Central memory CD4-positive, alpha-beta T cell (primary cell): ENCODE results near the gene ZNF683.
A peak's percentile ranks its signal among the peaks of the same experiment; 100 is the strongest.
"Not testable (repeated sequence)": the region's sequence is repeated elsewhere in the genome, so short reads cannot be mapped to it uniquely, and the experiment has no call there.

Experiments
- DNase-seq: peaks from one replicate; pipeline ENCODE4 v3.0.0; 2022

The ZNF683 gene

GRCh38 chr1:26384076-26384475, 11.5 kb upstream of the ZNF683 start:
- no peak for DNase-seq

DNA sequence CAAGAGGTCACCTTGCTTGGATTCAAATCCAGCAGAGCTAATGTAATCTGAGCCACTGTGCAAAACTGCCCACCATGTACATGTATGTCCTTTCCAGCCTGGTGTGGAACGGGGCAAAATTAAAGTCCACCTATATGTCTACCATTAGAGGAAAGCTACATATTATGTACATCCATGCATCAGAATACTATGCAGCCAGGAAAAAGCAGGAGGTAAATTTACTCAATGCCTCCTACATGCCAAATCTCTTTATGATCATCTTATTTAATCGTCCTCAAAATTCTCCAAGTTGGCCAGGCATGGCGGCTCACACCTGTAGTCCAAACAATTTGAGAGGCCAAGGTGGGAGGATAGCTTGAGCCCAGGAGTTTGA, 6.3 kb upstream of the ZNF683 start:
- DNase-seq = no peak

GRCh38 chr1:26378088-26378878, 5.7 kb upstream of the ZNF683 start:
- peak; percentile 90 for DNase-seq

- DNase-seq = no peak
Measured at GRCh38 chr1:26376050-26376449, 3.5 kb upstream of the ZNF683 start.

DNA sequence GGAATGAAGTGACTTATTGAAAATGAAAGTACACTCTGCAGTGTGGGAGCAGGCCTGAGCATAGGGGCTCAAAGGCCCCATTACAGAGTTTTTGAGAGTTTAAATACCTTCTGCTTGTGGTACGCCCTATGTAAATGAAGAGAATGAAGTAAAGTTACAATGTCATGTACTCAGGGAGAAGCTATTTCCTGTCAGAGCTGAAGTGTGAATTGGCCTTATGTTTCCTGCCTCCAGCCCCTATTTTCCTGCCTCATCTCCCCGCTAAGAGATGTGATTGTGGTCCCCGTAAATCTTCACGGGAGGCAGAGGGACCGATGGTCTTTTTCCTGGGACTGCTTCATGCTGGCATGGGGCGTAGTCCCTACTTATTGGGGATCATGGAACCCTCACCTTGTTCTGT, 2.5 kb upstream of the ZNF683 start:
- DNase-seq = no peak

DNA sequence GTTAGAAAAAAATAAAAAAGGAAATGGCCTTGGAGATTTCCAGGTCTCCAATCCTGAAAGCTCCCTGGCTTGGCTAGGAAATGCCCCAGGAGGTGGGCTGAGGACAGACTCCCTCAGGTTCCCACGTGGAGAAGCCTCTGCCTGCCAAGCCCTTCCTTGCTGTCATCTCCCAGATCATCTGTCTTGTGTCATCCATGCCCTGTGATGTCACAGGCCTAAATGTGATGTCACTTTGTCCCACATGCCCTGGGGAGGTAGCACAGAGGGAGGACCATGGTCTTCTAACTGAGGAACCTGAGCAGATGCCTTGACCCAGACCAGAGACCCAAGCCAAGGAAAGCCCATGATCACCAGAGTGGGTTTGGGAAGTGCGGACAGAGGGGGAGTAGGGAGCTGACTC, 1.8 kb upstream of the ZNF683 start:
- DNase-seq = not testable (repeated sequence)

DNA sequence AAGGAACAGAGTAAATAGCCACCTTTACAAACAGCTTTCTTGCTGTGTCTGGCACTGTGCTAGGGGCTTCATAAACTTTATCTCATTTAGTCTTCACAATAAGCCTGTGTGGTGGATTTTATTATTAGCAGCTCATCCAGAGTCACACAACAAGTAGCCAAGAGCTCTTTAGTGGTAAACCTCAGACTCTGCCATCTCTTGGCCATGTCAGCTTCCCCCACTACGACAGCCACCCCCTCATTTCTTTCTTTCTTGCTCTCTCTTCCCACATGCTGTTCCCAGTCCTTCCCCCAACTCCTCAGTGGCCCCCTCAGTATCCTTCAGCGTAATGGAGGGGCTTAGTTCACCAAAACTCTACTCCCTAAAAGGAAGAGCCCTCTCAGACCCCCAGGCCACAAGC, 1.2 kb upstream of the ZNF683 start:
- DNase-seq = no peak

- peak; percentile 57 for DNase-seq
Measured at GRCh38 chr1:26373281-26373680, 731 bp upstream of the ZNF683 start.

DNA sequence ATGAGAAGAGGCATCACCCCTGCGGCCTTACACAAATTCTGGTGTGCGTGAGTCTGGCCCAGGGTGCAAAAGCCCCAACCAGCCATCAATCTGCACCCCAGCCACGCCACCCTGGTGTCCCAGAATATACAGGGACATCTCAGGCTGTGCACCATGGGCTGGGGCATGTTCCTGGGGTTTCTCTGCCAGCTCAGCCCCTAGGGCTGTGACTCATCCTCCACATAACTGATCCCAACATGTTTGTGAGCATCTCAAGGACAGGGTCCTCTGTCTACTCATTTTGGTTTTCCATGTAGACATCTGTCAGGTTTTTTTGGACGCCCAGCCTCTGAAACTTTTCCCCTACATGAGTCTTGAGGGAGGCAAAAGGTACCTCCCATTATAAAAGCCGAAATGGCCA, 511 bp downstream of the ZNF683 start:
- DNase-seq = no peak

DNA sequence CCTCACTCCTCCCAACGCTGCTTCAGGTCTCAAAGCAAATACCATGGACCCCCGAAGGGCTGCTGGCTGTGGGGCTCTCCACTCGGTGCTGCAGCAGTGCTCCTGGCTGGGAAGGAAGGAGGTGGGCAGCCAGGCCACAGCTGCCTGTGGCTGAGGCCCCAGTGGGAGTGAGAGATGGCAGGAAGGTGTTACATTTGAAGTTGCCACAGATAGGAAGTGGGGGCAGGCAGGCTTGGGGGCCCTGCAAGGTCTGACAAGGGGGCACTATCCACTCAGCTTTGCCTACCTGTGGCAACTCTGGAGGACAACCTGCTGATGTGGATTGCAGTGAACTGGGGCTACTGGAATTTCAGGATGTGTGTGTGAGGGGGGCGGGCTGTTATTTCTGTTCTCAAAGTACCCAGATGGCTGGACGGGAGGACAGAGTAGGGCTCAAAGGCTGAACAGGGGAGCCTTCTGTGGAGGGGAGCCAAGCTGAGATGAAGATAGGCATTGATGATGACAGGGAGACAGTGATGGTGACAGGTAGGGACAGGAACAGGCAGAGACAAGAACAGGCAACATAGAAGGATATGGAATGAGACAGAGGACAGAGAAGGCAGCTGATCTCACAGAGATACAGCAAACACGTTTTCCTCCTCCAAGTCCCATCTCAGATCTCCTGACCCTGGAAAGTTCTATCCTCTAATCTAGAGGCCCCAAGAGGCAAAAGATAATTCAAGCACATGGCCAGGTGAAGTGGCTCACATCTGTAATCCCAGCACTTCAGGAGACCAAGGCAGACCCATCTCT, 1.8 kb downstream of the ZNF683 start:
- no peak for DNase-seq

DNA sequence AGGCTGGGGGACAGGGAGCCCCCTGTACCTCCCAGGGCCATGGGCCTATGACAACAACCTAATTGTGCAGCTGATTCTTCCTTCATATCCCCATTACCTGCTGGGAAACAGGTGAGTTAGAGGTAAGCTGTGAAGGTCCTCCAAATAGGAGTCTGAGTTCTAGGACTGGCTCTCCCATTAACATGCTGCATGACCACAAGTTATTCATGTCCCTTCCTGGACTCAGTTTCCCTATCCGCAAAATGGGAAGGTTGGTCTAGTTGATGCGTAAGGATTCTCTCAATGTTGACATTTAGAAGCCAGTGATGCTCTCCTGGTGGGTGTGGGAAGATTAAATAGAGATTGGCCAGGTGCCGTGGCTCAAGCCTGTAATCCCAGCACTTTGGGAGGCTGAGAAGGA, 4.1 kb downstream of the ZNF683 start:
- DNase-seq = no peak

- DNase-seq = no peak
Measured at GRCh38 chr1:26368006-26368405, 4.5 kb downstream of the ZNF683 start.

DNA sequence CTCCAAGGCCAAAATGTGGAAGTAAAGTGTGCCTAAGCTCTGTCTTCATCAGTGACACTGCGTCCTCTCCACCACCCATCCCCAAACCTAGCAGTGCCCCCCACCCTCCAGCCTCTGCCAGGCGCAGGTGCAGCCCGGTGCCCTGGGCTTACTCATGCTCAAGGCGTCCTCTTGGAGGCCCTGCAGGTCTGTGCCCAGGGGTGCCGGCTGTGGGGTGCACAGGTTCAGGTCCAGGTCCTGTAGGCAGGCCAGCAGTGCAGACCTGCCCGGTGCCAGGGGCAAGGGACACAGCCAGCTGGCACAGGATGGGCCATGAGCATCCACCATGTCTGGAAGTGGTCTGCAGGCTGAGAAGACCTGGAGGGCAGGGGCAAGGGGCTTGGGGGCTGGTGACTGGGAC, 5.1 kb downstream of the ZNF683 start:
- no peak for DNase-seq

GRCh38 chr1:26364956-26365355, 7.6 kb downstream of the ZNF683 start:
- DNase-seq = no peak

GRCh38 chr1:26363549-26364448, 8.8 kb downstream of the ZNF683 start:
- DNase-seq = peak; percentile 80

- no peak for DNase-seq
Measured at GRCh38 chr1:26362331-26362730, 10.2 kb downstream of the ZNF683 start.

DNA sequence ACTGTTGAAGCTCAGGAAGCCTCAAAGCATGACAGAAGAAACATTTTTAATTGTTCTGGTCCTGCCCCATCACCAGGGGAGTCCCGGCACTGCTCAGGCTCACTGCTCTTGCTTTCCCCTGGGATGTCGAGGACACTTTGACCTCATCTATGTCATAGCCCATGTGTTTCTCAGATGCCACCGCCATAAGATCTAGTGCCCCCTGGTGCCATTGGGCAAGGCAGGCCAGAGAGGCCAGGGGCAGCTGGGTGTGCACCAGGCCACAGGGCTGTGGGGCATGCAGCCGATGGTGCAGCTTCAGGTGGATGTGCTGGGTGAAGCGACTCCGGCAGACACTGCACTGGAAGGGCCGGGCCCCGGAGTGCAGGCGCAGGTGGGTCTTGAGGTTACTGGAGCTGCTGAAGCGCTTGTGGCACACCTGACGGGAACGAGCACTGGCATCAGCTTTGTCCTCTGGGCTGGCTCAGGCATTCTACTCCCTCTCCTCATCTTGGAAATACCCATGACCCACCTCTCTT, 10.9 kb downstream of the ZNF683 start:
- DNase-seq = no peak

DNA sequence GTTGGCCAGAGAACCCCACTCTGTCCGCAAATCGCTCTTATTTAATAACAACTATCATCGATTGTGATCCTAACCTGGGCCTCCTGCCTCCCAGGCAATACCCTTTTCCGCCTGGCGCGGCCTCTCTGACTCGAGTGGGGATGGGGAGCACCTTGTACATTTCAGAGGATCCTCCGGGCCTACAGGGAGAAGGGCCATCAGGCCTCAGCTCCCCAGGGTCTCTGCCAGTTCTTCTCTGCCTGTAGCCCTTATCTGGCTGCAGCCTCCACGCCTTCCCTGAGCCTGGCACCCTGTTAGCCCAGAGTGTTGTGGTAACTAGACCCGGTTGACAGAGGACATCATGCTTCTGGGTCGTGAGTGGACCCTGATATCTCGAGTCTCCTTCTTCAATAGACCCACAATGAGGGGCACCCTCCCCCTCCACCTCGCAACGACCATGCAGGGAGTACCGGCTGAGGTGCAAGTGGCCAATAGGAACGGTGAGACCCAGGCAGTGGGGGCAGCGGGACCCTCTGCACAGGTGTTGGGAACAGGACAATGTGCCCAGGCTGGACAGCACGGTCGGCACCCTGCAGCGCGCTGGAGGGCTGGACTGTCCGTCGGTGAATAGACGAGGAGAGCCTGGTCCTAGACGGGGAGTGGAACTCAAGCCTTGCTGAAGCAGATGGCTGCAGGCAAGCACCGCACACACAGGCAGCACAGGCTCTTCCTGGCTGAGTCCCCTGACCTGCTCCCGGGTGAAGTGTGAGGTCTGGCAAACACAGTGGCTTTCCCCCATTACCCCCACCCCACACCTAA, 11.5 kb downstream of the ZNF683 start:
- no peak for DNase-seq

DNA sequence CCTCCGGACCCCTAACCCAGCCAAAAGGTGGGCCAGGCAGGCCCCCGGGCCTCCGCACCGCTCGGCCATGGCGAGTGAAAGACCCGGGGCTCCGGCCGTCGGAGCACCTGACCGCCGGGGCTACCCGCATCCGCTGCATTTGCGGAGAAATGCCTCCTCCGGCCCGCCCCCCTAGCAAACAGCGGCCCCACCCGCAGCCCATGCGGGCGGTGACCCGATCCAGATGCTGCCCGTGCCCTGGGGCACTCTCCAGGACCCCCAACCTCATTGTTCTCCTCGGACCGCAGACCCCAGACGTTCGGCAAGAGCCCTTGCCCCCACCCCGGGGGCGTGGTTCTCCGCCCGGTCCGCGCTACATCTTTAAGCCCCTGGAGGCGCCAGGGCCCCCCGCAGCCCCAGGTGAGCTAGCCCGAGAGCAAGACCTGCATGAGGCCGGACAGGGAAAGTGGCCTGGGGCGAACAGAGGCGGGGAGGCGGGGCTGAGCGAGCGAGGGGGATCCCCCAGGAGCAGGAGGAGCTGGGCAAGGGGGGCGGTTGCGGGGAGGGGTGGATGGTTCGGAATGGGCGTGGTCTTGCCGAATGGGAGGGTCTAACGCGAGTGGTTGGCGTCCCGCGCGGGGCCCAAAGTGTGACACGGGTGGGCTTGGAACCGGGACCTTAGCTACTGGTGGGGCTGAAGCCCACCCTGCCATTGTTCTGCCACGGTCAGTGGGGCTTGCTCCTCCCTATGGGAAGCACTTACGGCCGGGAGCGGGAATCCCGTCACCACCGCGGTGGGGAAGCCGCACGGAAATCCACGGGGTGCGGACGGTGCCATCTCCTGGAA, 12.4 kb downstream of the ZNF683 start:
- DNase-seq = no peak

DNA sequence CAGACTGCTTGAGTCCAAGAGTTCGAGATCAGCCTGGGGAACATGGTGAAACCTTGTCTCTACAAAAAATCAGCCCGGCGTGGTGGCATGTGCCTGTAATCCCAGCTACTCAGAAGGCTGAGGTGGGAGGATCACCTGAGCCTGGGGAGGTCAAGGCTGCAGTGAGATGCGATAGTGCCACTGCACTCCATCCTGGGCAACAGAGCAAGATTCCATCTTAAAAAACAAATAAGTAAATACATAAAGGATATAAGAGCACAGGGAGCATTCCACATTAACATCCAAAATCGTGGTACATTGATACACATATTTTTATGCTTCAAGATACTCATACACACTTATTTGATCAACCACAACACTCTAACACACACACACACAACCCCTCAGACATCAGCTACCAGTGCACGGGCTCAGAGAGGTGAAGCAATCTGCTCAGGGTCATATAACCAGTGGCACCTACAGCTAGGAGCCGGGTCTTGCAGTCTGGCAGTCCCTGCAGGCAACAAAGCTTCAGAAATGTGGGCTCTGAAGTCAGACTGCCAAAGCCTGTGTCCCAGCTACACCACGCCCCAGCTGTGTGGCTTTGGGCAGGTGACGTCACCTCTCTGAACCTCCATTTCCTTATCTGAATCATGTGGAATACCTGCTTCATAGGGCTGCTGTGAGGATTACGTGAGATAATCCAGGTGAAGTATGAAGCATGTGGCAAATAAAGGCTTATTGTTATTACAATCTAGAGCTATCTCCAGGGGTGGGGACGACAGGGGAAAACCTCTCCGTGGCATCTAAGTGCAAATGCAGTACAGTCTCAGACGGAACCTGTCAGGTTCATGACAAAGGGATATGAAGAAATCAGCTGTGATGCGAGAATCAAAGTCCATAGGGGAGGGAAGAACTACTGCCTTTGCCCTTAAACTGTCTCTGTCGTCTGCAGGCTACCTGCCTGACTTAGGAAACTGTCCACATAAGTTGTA, 13.9 kb downstream of the ZNF683 start:
- peak; percentile 87 for DNase-seq
